CD4-positive, alpha-beta T cell treated with Interleukin-4 for 4 hours (primary cell): ENCODE measurements around the gene DAP.
"Not testable (repeated sequence)": the region's sequence is repeated elsewhere in the genome, so short reads cannot be mapped to it uniquely, and the experiment has no call there.

Source experiments
- DNase-seq: peaks from one replicate; pipeline ENCODE4 v3.0.0-alpha.2; 2020

DAP gene

GRCh38 chr5:10667431-10668057 is 93.5 kb downstream of the DAP start:
- no peak for DNase-seq

- DNase-seq: no peak
Observed at GRCh38 chr5:10666531-10667299, 94.3 kb downstream of the DAP start.

GRCh38 chr5:10665799-10666198 is 95.2 kb downstream of the DAP start:
- no peak for DNase-seq

- DNase-seq: not testable (repeated sequence)
Observed at GRCh38 chr5:10664180-10664769, 96.8 kb downstream of the DAP start.

GRCh38 chr5:10663489-10664179 is 97.4 kb downstream of the DAP start:
- no peak for DNase-seq

- DNase-seq: no peak
Observed at GRCh38 chr5:10662661-10663488, 98.2 kb downstream of the DAP start.

- DNase-seq: no peak
Observed at GRCh38 chr5:10662083-10662482, 99.0 kb downstream of the DAP start.

GRCh38 chr5:10661401-10661800 is 99.6 kb downstream of the DAP start:
- DNase-seq: no peak

GRCh38 chr5:10660720-10661387 is 100.2 kb downstream of the DAP start:
- DNase-seq: no peak

- no peak for DNase-seq
Observed at GRCh38 chr5:10660135-10660534, 100.9 kb downstream of the DAP start.

GRCh38 chr5:10658265-10658664 is 102.8 kb downstream of the DAP start:
- DNase-seq: no peak

GRCh38 chr5:10655972-10656830 is 104.8 kb downstream of the DAP start:
- DNase-seq: no peak

- DNase-seq: no peak
Observed at GRCh38 chr5:10655161-10655971, 105.7 kb downstream of the DAP start.

GRCh38 chr5:10654566-10654965 is 106.5 kb downstream of the DAP start:
- DNase-seq: no peak

- DNase-seq: no peak
Observed at GRCh38 chr5:10653751-10654400, 107.2 kb downstream of the DAP start.

GRCh38 chr5:10653043-10653442 is 108.0 kb downstream of the DAP start:
- no peak for DNase-seq

GRCh38 chr5:10652606-10653005 is 108.4 kb downstream of the DAP start:
- no peak for DNase-seq

- DNase-seq: no peak
Observed at GRCh38 chr5:10652151-10652550, 108.9 kb downstream of the DAP start.

GRCh38 chr5:10649666-10650380 is 111.2 kb downstream of the DAP start:
- no peak for DNase-seq
